IMR-90 (cell line): ENCODE results near the gene RHOT2. TPM values are rescaled to one million over a fixed set of nuclear protein-coding genes. Genes with fewer than 3 reads are reported as not detected.

ENCODE experiments used
- ATAC-seq: fragments of 200-7000 bp; cut with Tn5 transposase; 2 replicates; pipeline ENCODE4 v1.9.1; 2020; ENCODE audit warnings: low read depth, mild to moderate bottlenecking, moderate library complexity
- BruUV-seq: library from RNA; stranded (reverse); fragments of 400-500 nt; replicated peaks from 2 replicates; lab custom pipeline; 2021; lab: Mats Ljungman, UMichigan
- CTCF ChIA-PET: fragments of 300-600 bp; formaldehyde crosslinking; extraction: SDS; loops from one replicate; lab custom pipeline; 2021; ENCODE audit warnings: antibody characterized with exemption; lab: Yijun Ruan, JAX
- POLR2A ChIA-PET: fragments of 300-600 bp; sonication (Branson Sonifier 250); formaldehyde crosslinking; loops from one replicate; lab custom pipeline; 2022; ENCODE audit warnings: antibody characterized with exemption; ENCODE audit not compliant: unreplicated experiment; lab: Charles Lee
- DNase-seq: peaks from one replicate; pipeline ENCODE4 v3.0.0; 2013
- H2AFZ ChIP-seq: replicated peaks from 2 replicates; pipeline ENCODE3; 2013; ENCODE audit warnings: low read length, mild to moderate bottlenecking; ENCODE audit not compliant: poor library complexity
- H2AK5ac ChIP-seq: 2 replicates; pipeline ENCODE4 v1.6.1; 2013; ENCODE audit warnings: low read depth, low read length, inconsistent platforms
- H2AK9ac ChIP-seq: replicated peaks from 2 replicates; pipeline ENCODE3; 2013; ENCODE audit warnings: mild to moderate bottlenecking, low read depth, low read length, moderate library complexity; ENCODE audit not compliant: poor library complexity
- H2BK120ac ChIP-seq: 2 replicates; pipeline ENCODE4 v1.6.1; 2013; ENCODE audit warnings: low read depth, low read length, inconsistent platforms
- H2BK15ac ChIP-seq: 3 replicates; pipeline ENCODE4 v1.6.1; 2013; ENCODE audit warnings: low read depth, low read length, inconsistent platforms
- H2BK20ac ChIP-seq: 2 replicates; pipeline ENCODE4 v1.6.1; 2013; ENCODE audit warnings: low read depth, mild to moderate bottlenecking, inconsistent platforms, low read length, moderate library complexity
- H2BK5ac ChIP-seq: 2 replicates; pipeline ENCODE4 v1.6.1; 2013; ENCODE audit warnings: mild to moderate bottlenecking, low read depth, low read length, inconsistent platforms; ENCODE audit not compliant: poor library complexity, severe bottlenecking
- H3K14ac ChIP-seq: replicated peaks from 2 replicates; pipeline ENCODE4 v1.6.1; 2013; ENCODE audit warnings: low read depth, low read length, inconsistent platforms
- H3K18ac ChIP-seq: 2 replicates; pipeline ENCODE4 v1.6.1; 2013; ENCODE audit warnings: low read depth, low read length, control low read depth
- H3K23ac ChIP-seq: 2 replicates; pipeline ENCODE4 v1.6.1; 2013; ENCODE audit warnings: low read depth, low read length, inconsistent platforms
- H3K27ac ChIP-seq: 2 replicates; pipeline ENCODE4 v1.5.1; 2013; ENCODE audit warnings: mild to moderate bottlenecking, control low read depth, low read length; ENCODE audit not compliant: insufficient read depth
- H3K27me3 ChIP-seq: 2 replicates; pipeline ENCODE4 v1.6.1; 2013; ENCODE audit warnings: low read length; ENCODE audit not compliant: control insufficient read depth, insufficient read depth
- H3K36me3 ChIP-seq: 2 replicates; pipeline ENCODE4 v1.6.1; 2013; ENCODE audit warnings: low read length, mixed read lengths; ENCODE audit not compliant: control insufficient read depth, insufficient read depth
- H3K4ac ChIP-seq: 2 replicates; pipeline ENCODE4 v1.6.1; 2013; ENCODE audit warnings: low read depth, low read length, inconsistent platforms
- H3K4me1 ChIP-seq: 2 replicates; pipeline ENCODE4 v1.6.1; 2013; ENCODE audit warnings: low read length, mixed read lengths; ENCODE audit not compliant: control insufficient read depth, insufficient read depth
- H3K4me2 ChIP-seq: 2 replicates; pipeline ENCODE4 v1.6.1; 2013; ENCODE audit warnings: low read depth, mild to moderate bottlenecking, control low read depth, low read length, moderate library complexity
- H3K4me3 ChIP-seq: 2 replicates; pipeline ENCODE4 v1.5.1; 2013; ENCODE audit warnings: low read depth, mild to moderate bottlenecking, control low read depth, low read length, moderate library complexity; ENCODE audit not compliant: insufficient read depth
- H3K56ac ChIP-seq: 2 replicates; pipeline ENCODE4 v1.6.1; 2013; ENCODE audit warnings: low read length, inconsistent platforms; ENCODE audit not compliant: insufficient read depth; ENCODE audit errors: extremely low read depth
- H3K79me1 ChIP-seq, 2 experiments: 2 replicates each; pipeline ENCODE4 v1.6.1; 2013; ENCODE audit warnings: low read length in 2 of 2, inconsistent platforms in 1 of 2, low read depth in 1 of 2
- H3K9ac ChIP-seq: 2 replicates; pipeline ENCODE4 v1.6.1; 2013; ENCODE audit warnings: low read depth, low read length, control low read depth
- H3K9me1 ChIP-seq: 2 replicates; pipeline ENCODE4 v1.6.1; 2013; ENCODE audit warnings: low read length, inconsistent platforms; ENCODE audit not compliant: insufficient read depth
- H3K9me3 ChIP-seq: 2 replicates; pipeline ENCODE4 v1.6.1; 2013; ENCODE audit warnings: low read length; ENCODE audit not compliant: control insufficient read depth, insufficient read depth
- H4K20me1 ChIP-seq: 2 replicates; pipeline ENCODE4 v1.6.1; 2013; ENCODE audit warnings: low read length, inconsistent platforms; ENCODE audit not compliant: insufficient read depth
- H4K5ac ChIP-seq: 2 replicates; pipeline ENCODE4 v1.6.1; 2013; ENCODE audit warnings: mild to moderate bottlenecking, low read depth, low read length, control low read depth
- H4K8ac ChIP-seq, 2 experiments: 2 replicates each; pipeline ENCODE4 v1.6.1; 2013; ENCODE audit warnings: low read depth in 2 of 2, low read length in 2 of 2, control low read depth in 1 of 2, inconsistent platforms in 1 of 2
- H4K91ac ChIP-seq: 2 replicates; pipeline ENCODE4 v1.6.1; 2013; ENCODE audit warnings: low read depth, low read length, inconsistent platforms; ENCODE audit not compliant: insufficient read depth
- BHLHE40 ChIP-seq: fragments of 150-350 bp; IDR thresholded peaks from 2 replicates; pipeline ENCODE4 v1.6.1; 2016; ENCODE audit warnings: mild to moderate bottlenecking, low read depth, low read length
- WGBS, 2 experiments: methylation state at CpG; one replicate each; pipeline versions ENCODE4 v1.1.5 to v1.1.7; 2013; ENCODE audit warnings: missing lambda C conversion rate in 2 of 2; ENCODE audit not compliant: insufficient read length in 1 of 2; ENCODE audit errors: extremely low coverage in 2 of 2; 5-methylcytosine and 5-hydroxymethylcytosine counted together
- dilution Hi-C: fragments of 300-500 bp; cut with HindIII; formaldehyde crosslinking; loops from one replicate; pipeline ENCODE4 v1.14.3; 2018; ENCODE audit warnings: low sequenced_read_pairs; ENCODE audit not compliant: unreplicated experiment
- in situ Hi-C: fragments of 300-500 bp; cut with MboI; formaldehyde crosslinking; loops from 3 replicates; pipeline ENCODE4 v1.14.3; 2019; ENCODE audit warnings: low sequenced_read_pairs, inconsistent platforms, mixed read lengths
- intact Hi-C: fragments of 100-400 bp; cut with micrococcal nuclease; formaldehyde crosslinking; loops from 2 replicates; pipeline ENCODE4 v1.10.0; 2022
- polyA plus RNA-seq, 3 experiments: library from polyadenylated mRNA; depleted of rRNA; stranded (reverse); fragments of >200 nt; gene quantifications; 2 replicates each; pipeline ENCODE4 v1.2.3, GENCODE V29; 2012; ENCODE audit warnings: low replicate concordance in 1 of 3
- total RNA-seq: library from RNA; depleted of rRNA; stranded (reverse); fragments of >200 nt; gene quantifications from 2 replicates; pipeline ENCODE4 v1.2.3, GENCODE V29; 2012

RHOT2 gene
- total and polyA plus RNA-seq, 2 of the 4 experiments (the other 2 are of a cell fraction) = 20.3 to 181 TPM

- H4K20me1 ChIP-seq = peaks cover 33% of the 10 kb centered on the region
- no peaks in the 10 kb centered on the region for H3K27me3 ChIP-seq
- H3K14ac ChIP-seq = no peak overlapping the region
- H2BK15ac ChIP-seq = no peak overlapping the region
- H4K5ac ChIP-seq = no peak overlapping the region
- BruUV-seq = no TSS peak
- ChIA-PET CTCF (no interaction called here), POLR2A (no interaction called here)
- WGBS, 2 experiments = 69% methylated on average over 14 of the region's 23 CpGs; no CpG with 5 or more reads in 1 of the 2 experiments
- no peak overlapping the region for H3K4me2 ChIP-seq
- H3K4me3 ChIP-seq = no peak overlapping the region
- no peak for DNase-seq
- H4K91ac ChIP-seq = no peak overlapping the region
- no peak overlapping the region for H2AFZ ChIP-seq
- H2BK120ac ChIP-seq = no peak overlapping the region
- no peak overlapping the region for H3K27ac ChIP-seq
- no peak overlapping the region for H2BK20ac ChIP-seq
- no peak overlapping the region for H3K4ac ChIP-seq
- no peak overlapping the region for H3K9ac ChIP-seq
- intact Hi-C loops (no loop called here), in situ Hi-C loops (no loop called here), dilution Hi-C loops (no loop called here)
- no peak overlapping the region for H2BK5ac ChIP-seq
- peaks cover 12% of the 10 kb centered on the region for H3K9me1 ChIP-seq
- H3K79me1 ChIP-seq = peaks cover 2 to 30% of the 10 kb centered on the region in 2 experiments; a peak in 3 of 4 replicates
- H3K4me1 ChIP-seq = peaks cover 18% of the 10 kb centered on the region
- ATAC-seq = no peak
- H2AK5ac ChIP-seq = no peak overlapping the region
- H3K18ac ChIP-seq = no peak overlapping the region
- no peak overlapping the region for H3K56ac ChIP-seq
- H3K36me3 ChIP-seq = peaks cover 29% of the 10 kb centered on the region
- H3K23ac ChIP-seq = no peak overlapping the region
- no peaks in the 10 kb centered on the region for H3K9me3 ChIP-seq
- no peak for TF ChIP-seq BHLHE40
- no peak overlapping the region for H4K8ac ChIP-seq
- H2AK9ac ChIP-seq = no peak overlapping the region
Observed at GRCh38 chr16:676913-677312, 9.0 kb downstream of the RHOT2 start.
